Measurements from ENCODE around the gene KLK15.
"Not testable (repeated sequence)": the region's sequence is repeated elsewhere in the genome, so short reads cannot be mapped to it uniquely, and the experiment has no call there.

The KLK15 gene

GRCh38 chr19:50792272-50793250, 40.8 kb downstream of the KLK15 start:
- H4K20me1 ChIP-seq, result peaks cover 0 to 62% (median 43%) of the 10 kb centered on the region in 11 experiments; a peak in 19 of 22 replicates
- no peak overlapping the region for H3K27ac ChIP-seq
- no peak overlapping the region for H3K4me2 ChIP-seq
- no peaks in the 10 kb centered on the region for H3K9me3 ChIP-seq (replicated peaks in 1 of 11)
- H3K27me3 ChIP-seq, result no peaks in the 10 kb centered on the region
- H3K4me3 ChIP-seq, result no peak overlapping the region
- H3K4me1 ChIP-seq, result peaks cover 0 to 41% (median 34%) of the 10 kb centered on the region in 10 experiments; a peak in 16 of 20 replicates
- no peak overlapping the region for H3K9ac ChIP-seq
- peaks cover 10 to 25% (median 22%) of the 10 kb centered on the region in 11 experiments for H3K36me3 ChIP-seq
- no peak for TF ChIP-seq Cebpa-rat (IDR thresholded peaks at IDR 0.05)

GRCh38 chr19:50791594-50792271, 41.6 kb downstream of the KLK15 start:
- Histone ChIP-seq H3K4me2 (no peak overlapping the region), H3K4me1 (peaks cover 0 to 34% (median 26%) of the 10 kb centered on the region in 10 experiments; a peak in 16 of 20 replicates), H3K27me3 (no peaks in the 10 kb centered on the region), H3K4me3 (no peak overlapping the region), H3K27ac (no peak overlapping the region), H3K36me3 (peaks cover 4 to 16% (median 13%) of the 10 kb centered on the region in 11 experiments; a peak in 21 of 22 replicates), H3K9ac (no peak overlapping the region), H4K20me1 (peaks cover 0 to 54% (median 35%) of the 10 kb centered on the region in 11 experiments; a peak in 19 of 22 replicates), H3K9me3 (replicated peaks in 1 of 11) (no peaks in the 10 kb centered on the region)
- TF ChIP-seq Cebpa-rat (IDR thresholded peaks at IDR 0.05), result no peak

- peaks cover 0 to 47% (median 27%) of the 10 kb centered on the region in 11 experiments; a peak in 18 of 22 replicates for H4K20me1 ChIP-seq
- peaks cover 0 to 29% (median 22%) of the 10 kb centered on the region in 10 experiments; a peak in 16 of 20 replicates for H3K4me1 ChIP-seq
- H3K27ac ChIP-seq, result no peak overlapping the region
- H3K36me3 ChIP-seq, result peaks cover 0 to 9% (median 6%) of the 10 kb centered on the region in 11 experiments; a peak in 12 of 22 replicates
- H3K9ac ChIP-seq, result no peak overlapping the region
- H3K27me3 ChIP-seq, result no peaks in the 10 kb centered on the region
- no peak for TF ChIP-seq Cebpa-rat (IDR thresholded peaks at IDR 0.05)
- H3K9me3 ChIP-seq (replicated peaks in 1 of 11), result no peaks in the 10 kb centered on the region
- no peak overlapping the region for H3K4me3 ChIP-seq
- no peak overlapping the region for H3K4me2 ChIP-seq
Observed at GRCh38 chr19:50790922-50791467, 42.4 kb downstream of the KLK15 start.

- Histone ChIP-seq H3K27ac (no peak within 1 kb of the TSS), H3K4me1 (peaks cover 0 to 23% (median 18%) of the 10 kb centered on the region in 10 experiments; a peak in 16 of 20 replicates), H3K27me3 (no peaks in the 10 kb centered on the region), H3K9ac (no peak within 1 kb of the TSS), H3K9me3 (replicated peaks in 1 of 11) (no peaks in the 10 kb centered on the region), H3K36me3 (peaks cover 0 to 3% (median 0%) of the 10 kb centered on the region in 11 experiments; a peak in 8 of 22 replicates), H3K4me2 (no peak within 1 kb of the TSS), H3K4me3 (no peak within 1 kb of the TSS), H4K20me1 (peaks cover 0 to 41% (median 22%) of the 10 kb centered on the region in 11 experiments; a peak in 18 of 22 replicates)
- no peak for TF ChIP-seq Cebpa-rat (IDR thresholded peaks at IDR 0.05)
Observed at GRCh38 chr19:50790396-50790795, 43.0 kb downstream of the KLK15 start, which contains the start of gene ACP4. Gene ACP4 (plus strand): TSS chr19:50790415. CDS start chr19:50790415, 0 bp downstream.

GRCh38 chr19:50785329-50785728, 48.0 kb downstream of the KLK15 start:
- H4K20me1 ChIP-seq, result peaks cover 0 to 32% (median 9%) of the 10 kb centered on the region in 11 experiments; a peak in 10 of 22 replicates
- no peak overlapping the region for H3K4me2 ChIP-seq
- no peak for TF ChIP-seq Cebpa-rat (IDR thresholded peaks at IDR 0.05)
- no peaks in the 10 kb centered on the region for H3K36me3 ChIP-seq
- peaks cover 4 to 40% (median 30%) of the 10 kb centered on the region in 10 experiments for H3K4me1 ChIP-seq
- no peaks in the 10 kb centered on the region for H3K9me3 ChIP-seq (replicated peaks in 1 of 11)
- H3K27me3 ChIP-seq, result peaks cover 27 to 31% (median 30%) of the 10 kb centered on the region in 11 experiments
- H3K4me3 ChIP-seq, result no peak overlapping the region
- H3K9ac ChIP-seq, result 0 out of 22 replicates have a peak overlapping the region, but pooled peaks of 1 of the 11 experiments have one; percentile 5
- no peak overlapping the region for H3K27ac ChIP-seq

- Histone ChIP-seq H3K4me2 (no peak overlapping the region), H3K36me3 (no peaks in the 10 kb centered on the region), H3K4me3 (no peak overlapping the region), H3K4me1 (peaks cover 4 to 46% (median 36%) of the 10 kb centered on the region in 10 experiments), H3K27me3 (peaks cover 33 to 37% (median 37%) of the 10 kb centered on the region in 11 experiments), H3K9ac (no peak overlapping the region), H4K20me1 (peaks cover 0 to 38% (median 15%) of the 10 kb centered on the region in 11 experiments; a peak in 12 of 22 replicates), H3K27ac (no peak overlapping the region), H3K9me3 (replicated peaks in 1 of 11) (no peaks in the 10 kb centered on the region)
- TF ChIP-seq Cebpa-rat (IDR thresholded peaks at IDR 0.05), result no peak
Observed at GRCh38 chr19:50784710-50785109, 48.7 kb downstream of the KLK15 start.

- H3K4me2 ChIP-seq, result peak overlapping the region in 3 of 11 experiments; percentile 24 to 36 (median 32); a peak in 4 of 22 replicates
- H3K27ac ChIP-seq; H3K9me3 ChIP-seq (replicated peaks in 1 of 11); H3K36me3 ChIP-seq; H3K4me3 ChIP-seq; H3K9ac ChIP-seq: not testable (repeated sequence)
- peaks cover 0 to 47% (median 15%) of the 10 kb centered on the region in 11 experiments; a peak in 13 of 22 replicates for H4K20me1 ChIP-seq
- peaks cover 42 to 46% (median 46%) of the 10 kb centered on the region in 11 experiments for H3K27me3 ChIP-seq
- H3K4me1 ChIP-seq, result peaks cover 4 to 47% (median 38%) of the 10 kb centered on the region in 10 experiments
Observed at GRCh38 chr19:50783848-50784152, 49.6 kb downstream of the KLK15 start.

GRCh38 chr19:50780753-50781435, 52.5 kb downstream of the KLK15 start:
- no peak overlapping the region for H3K27ac ChIP-seq
- H3K4me3 ChIP-seq, result no peak overlapping the region
- H3K27me3 ChIP-seq, result peaks cover 70 to 75% (median 75%) of the 10 kb centered on the region in 11 experiments
- peaks cover 13 to 65% (median 55%) of the 10 kb centered on the region in 10 experiments for H3K4me1 ChIP-seq
- no peak; a peak in 1 of 22 replicates for TF ChIP-seq Cebpa-rat (IDR thresholded peaks at IDR 0.05)
- peak overlapping the region in 9 of 11 experiments; percentile 39 to 86 (median 64); a peak in 18 of 22 replicates for H3K4me2 ChIP-seq
- no peaks in the 10 kb centered on the region for H3K36me3 ChIP-seq
- H3K9ac ChIP-seq, result no peak overlapping the region
- peaks cover 0 to 62% (median 24%) of the 10 kb centered on the region in 11 experiments; a peak in 16 of 22 replicates for H4K20me1 ChIP-seq
- peaks cover 0 to 16% (median 7%) of the 10 kb centered on the region in 11 experiments; a peak in 13 of 22 replicates for H3K9me3 ChIP-seq (replicated peaks in 1 of 11)

Data from BLaER1 treated with 17β-estradiol and CSF1 and Interleukin-3, amounts not matched to agents 10 nM and 100 nM (cell line).